RWPE1 (cell line): ENCODE measurements around the gene SEC22C.
"Not testable (repeated sequence)": the region's sequence is repeated elsewhere in the genome, so short reads cannot be mapped to it uniquely, and the experiment has no call there.

Experiments
- CTCF ChIA-PET: fragments of 350-600 bp; sonication (Branson Sonifier 250); formaldehyde crosslinking; extraction: SDS; loops from one replicate; lab custom pipeline; 2021; lab: Yijun Ruan, JAX
- POLR2A ChIA-PET: fragments of 400-600 bp; formaldehyde crosslinking; extraction: SDS; loops from one replicate; lab custom pipeline; 2020; ENCODE audit warnings: antibody characterized with exemption; ENCODE audit not compliant: low non-redundant PET; lab: Yijun Ruan, JAX
- DNase-seq: peaks from one replicate; pipeline ENCODE4 v3.0.0; 2012; ENCODE audit warnings: low spot score
- H3K27ac ChIP-seq: fragments of 450-650 bp; 2 replicates; pipeline ENCODE4 v1.5.1; 2017
- TF ChIP-seq, protein P1 (sequence below): fragments of 450-650 bp; conservative IDR thresholded peaks from 2 replicates; pipeline ENCODE4 v1.5.1; 2017; ENCODE audit warnings: low read depth, mild to moderate bottlenecking

SEC22C gene

DNA sequence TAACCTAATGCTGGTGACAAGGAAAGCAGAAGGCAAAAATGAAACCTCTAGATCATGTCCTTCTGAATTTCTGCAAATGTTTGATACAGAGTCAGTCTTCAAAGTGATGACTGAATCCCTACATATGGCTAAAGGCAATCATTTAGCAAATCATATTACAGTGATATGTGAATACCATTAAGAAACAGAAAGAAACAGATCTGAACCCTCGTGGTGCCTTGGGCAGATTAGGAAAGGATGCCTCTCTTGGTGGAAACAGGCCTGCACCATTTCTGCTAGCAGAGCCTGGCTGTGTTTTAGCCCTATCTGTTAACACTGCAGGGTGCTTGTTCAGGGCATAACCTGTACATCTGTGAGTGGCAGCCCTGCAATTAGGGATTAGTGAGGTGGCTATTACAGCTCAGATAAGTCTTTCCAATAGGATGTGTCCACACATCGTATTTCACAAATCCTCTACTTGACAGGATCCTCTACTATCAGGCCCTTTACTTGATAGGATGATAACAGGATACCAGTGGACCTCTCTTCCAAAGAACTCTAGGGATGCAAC lies 12.1 kb downstream of the SEC22C start:
- CTCF ChIA-PET, result no interaction called here
- POLR2A ChIA-PET, result no interaction called here
- no peak overlapping the region for H3K27ac ChIP-seq
- TF ChIP-seq, protein P1, sequence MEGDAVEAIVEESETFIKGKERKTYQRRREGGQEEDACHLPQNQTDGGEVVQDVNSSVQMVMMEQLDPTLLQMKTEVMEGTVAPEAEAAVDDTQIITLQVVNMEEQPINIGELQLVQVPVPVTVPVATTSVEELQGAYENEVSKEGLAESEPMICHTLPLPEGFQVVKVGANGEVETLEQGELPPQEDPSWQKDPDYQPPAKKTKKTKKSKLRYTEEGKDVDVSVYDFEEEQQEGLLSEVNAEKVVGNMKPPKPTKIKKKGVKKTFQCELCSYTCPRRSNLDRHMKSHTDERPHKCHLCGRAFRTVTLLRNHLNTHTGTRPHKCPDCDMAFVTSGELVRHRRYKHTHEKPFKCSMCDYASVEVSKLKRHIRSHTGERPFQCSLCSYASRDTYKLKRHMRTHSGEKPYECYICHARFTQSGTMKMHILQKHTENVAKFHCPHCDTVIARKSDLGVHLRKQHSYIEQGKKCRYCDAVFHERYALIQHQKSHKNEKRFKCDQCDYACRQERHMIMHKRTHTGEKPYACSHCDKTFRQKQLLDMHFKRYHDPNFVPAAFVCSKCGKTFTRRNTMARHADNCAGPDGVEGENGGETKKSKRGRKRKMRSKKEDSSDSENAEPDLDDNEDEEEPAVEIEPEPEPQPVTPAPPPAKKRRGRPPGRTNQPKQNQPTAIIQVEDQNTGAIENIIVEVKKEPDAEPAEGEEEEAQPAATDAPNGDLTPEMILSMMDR, result no peak
- DNase-seq, result no peak

DNA sequence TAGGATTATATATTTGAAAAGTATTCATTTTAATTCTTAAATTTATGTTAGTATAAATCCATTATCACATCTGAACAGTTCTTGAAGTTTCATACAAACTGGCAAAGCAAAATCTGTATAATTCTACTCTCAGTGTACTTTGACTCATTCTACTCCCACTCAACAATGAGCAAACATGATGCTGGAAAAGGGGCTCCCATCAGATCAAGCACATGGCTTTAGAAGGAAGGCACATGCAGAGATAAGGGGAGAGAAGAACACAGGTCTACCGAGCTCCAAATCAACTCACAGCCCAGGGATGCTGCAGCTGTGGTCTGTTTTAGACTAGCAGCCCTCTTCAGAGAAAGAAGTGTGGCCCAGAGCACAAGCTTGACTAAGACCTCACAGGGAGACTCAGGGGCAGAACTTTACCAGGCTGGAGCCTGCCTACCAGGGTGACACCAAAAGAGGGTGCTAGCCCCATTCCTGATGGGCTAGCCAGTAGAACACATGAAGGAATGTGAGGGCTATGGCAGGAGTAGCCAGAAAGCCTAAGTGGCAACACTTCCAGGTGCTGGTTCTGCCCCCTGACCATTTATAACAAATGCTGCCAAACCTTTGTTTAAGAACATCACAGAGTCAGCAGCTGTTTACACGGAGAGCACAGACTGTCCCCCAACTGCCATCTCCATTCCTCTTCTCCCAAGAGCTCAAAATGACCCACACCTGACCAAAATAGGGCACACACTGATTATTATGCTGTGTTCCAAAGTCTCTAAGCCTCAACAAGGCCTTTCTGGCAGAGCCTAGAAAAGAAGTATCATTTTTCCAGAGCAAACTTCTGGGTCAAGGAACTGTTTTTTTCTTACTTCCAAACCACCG lies 19.5 kb downstream of the SEC22C start:
- H3K27ac ChIP-seq, result no peak overlapping the region
- ChIA-PET POLR2A (no interaction called here), CTCF (no interaction called here)
- no peak for DNase-seq
- TF ChIP-seq, protein P1, result no peak

DNA sequence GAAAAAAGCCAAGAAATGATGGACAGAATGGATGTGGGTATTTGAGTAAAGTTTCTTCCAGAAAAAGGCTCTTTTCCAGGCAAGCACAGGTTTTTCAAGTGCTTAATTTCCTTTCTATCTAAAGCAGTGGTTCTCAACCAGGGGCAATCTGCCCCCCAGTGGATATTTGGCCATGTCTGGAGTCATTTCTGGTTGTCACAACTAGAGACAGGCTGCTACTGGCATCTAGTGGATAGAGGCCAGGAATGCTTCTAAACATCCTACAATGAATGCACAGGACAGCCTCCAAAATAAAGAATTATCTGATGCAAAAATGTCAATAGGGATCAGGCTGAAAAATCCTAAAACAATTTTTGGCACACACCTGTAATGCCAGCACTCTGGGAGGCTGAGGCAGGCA lies 23.9 kb downstream of the SEC22C start:
- POLR2A ChIA-PET, result no interaction called here
- no peak for DNase-seq
- no peak overlapping the region for H3K27ac ChIP-seq
- TF ChIP-seq, protein P1, result peak; percentile 25
- CTCF ChIA-PET, result interaction anchor here (0.7 kb wide), 1 partner anchor 289 kb away, joined by 4 read pairs; no protein-coding TSS in a partner anchor

DNA sequence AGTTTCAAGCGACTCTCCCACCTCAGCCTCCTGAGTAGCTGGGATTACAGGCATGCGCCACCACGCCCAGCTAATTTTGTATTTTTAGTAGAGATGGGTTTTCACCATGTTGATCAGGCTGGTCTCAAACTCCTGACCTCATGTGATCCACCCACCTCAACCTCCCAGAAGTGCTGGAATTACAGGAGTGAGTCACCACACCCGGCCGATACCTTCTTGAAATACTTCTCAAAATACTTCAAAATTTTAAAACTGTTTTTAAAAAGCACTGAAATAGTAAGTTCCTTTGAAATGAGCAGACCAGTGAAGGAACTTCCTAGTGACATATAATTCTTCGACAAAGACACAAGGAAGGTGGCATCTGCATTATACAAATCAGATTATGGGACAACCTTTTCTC lies 24.9 kb downstream of the SEC22C start:
- CTCF ChIA-PET, DNase-seq, POLR2A ChIA-PET, H3K27ac ChIP-seq: not testable (repeated sequence)

DNA sequence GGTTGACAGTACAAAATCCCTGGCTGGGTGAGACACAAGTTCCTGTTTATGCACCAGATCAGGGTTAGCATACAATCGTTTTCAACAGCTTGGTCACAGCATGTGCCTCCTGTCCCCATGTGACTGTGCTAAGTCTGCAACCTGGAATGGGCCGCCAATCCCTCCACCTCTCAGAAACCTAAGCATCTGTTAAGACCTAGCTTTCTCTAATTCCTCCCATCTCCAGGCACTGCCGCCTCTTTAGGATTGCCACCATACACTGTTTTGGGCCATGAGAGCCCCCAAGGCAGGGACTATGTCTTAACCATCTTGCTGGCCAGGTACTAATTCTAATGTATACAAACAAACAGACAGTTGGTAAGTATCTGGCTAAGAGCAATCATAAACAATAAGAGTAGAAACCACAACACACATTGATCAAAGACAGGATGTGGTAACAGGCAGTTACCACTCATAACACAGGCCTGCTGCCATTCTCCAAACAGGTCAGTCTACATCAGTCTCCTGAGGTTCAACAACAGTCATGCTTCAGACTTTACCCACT lies 25.6 kb downstream of the SEC22C start:
- no peak overlapping the region for H3K27ac ChIP-seq
- POLR2A ChIA-PET, result no interaction called here
- TF ChIP-seq, protein P1, result no peak
- DNase-seq, result no peak
- CTCF ChIA-PET, result no interaction called here

DNA sequence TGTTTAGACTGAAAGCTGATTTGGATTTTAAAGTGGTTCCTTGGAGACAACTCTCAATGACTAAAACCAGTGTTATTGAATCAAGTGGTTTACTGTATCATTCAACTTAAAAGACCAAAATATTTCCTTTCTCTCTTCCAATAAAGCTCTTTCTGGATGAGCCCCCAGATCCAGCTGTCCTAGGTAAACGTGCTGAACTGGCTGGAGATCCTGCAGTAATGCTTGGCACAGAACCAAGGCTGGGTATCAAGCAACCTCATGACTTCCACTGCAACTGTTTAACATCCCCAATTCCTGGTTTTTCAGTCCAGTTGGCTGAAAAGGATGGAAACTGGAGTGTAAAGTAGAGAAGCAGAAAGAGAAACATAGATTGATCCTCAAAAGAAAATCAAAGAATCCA lies 28.9 kb downstream of the SEC22C start:
- TF ChIP-seq, protein P1, result no peak
- CTCF ChIA-PET, result interaction anchor here (0.6 kb wide), 2 partner anchors 18 to 52 kb away, joined by 3 to 10 read pairs; no protein-coding TSS in a partner anchor
- POLR2A ChIA-PET, result no interaction called here
- H3K27ac ChIP-seq, result no peak overlapping the region
- no peak for DNase-seq
